Fibroblast of gingiva (primary cell): ENCODE data around the gene PKN3.
"Not testable (repeated sequence)": the region's sequence is repeated elsewhere in the genome, so short reads cannot be mapped to it uniquely, and the experiment has no call there.

Source experiments
- DNase-seq: peaks from one replicate; pipeline ENCODE4 v3.0.0-alpha.2; 2011; ENCODE audit warnings: low read depth

Gene PKN3

DNA sequence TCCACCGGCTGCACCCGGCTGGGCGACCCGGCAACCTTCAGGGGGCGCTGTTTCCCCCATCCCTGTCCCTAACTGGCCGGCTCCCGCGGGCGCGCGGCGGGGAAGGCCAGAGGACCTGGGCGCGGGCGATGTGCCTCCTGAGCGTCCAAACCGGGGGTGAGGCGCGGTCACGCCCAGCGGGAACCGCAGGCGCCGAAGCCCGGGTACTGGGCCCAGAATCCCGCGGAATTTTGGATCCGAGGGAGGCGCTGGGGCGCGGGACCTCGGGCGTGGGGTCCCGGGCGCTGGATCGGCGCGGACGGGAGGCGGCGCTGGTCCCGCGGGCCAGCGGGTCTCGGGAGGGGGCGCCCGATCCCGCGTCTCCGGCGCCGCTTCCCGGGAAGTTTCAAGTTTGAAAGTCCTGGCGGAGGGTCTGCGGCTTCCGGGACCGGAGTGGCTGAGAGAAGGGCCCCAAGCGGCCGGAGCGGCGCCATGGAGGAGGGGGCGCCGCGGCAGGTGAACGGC is at the start of gene PKN3:
PKN3 (plus strand) TSS at position 59 of the 504 bp plus-strand sequence; CDS start at position 472, 413 bp downstream.
- peak; percentile 68 for DNase-seq

DNA sequence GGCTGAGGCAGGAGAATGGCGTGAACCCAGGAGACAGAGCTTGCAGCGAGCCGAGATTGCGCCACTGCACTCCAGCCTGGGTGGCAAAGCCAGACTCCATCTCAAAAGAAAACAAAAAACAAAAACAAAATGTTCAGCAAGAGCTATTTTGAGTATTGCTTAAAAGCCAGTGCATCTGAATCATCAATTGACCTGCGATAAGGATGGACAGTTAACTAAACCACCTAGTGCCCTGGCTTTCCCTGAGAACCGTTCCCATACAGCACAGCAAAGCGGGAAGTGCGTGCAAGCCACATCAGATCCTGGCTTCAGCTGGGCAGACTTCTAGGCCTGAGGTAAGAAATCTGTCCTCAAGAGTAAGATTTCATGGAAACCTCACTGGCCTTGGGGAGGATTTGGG is 48.4 kb upstream of the PKN3 start:
- DNase-seq: no peak

DNA sequence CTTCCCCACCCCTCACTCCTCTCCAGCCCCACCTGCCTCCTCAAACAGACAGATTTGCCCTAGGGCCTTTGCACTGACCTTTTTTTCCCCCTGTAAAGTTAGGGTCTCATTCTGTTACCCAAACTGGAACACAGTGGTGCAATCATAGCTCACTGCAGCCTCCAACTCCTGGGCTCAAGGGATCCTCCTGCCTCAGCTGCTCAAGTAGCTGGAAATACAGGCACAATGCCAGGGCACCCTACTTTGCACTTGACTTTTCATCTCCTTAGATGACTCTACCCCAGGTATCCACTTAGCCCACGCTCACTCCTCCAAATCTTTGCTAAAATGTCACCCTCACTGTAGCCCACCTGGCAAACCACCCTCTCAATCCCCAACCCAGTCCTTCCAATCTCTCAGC is 47.8 kb upstream of the PKN3 start:
- no peak for DNase-seq

DNA sequence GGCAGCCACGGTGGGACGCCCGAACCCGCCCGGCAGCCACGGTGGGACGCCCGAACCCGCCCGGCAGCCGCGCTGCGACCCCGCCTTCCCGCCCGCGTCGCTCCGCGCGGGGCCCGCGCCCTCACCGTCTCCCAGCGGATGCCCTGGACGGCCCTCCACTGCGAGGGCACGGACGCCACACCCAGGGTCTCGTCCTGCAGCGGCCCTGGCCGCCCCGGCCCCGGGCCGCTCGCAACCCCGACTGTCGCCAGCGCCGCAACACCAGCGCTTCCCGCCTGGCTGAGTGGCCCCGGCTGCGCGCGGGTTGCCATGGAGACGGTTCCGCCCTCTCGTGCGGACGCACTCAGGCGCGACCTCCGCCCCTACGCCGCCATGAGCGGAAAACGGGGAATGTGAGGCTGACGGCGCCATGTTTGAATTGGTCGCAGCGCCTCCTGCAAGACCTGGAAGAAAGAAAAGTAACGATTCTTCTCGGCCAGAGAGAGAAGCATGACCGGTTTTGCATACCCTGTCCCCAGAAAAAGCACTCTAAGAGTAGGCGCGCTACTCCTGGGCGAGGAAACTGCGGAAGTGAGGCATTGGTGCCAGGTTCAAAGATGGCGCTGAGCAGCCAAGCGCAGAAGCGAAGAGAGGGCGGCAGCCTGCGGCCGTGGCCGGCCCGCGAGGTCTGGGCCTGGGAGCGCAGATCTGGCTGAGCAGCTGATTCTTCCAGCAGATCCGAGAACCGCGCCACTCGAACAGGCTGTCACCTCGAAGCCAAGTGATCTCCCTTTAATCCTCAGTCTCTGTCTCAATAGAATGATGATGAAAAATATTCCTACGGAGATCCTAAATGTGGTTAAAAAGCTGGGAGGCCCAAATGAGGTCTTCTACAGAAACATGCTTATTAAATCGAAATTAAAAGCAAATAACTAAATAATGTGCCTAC is 45.6 kb upstream of the PKN3 start, which contains the start of gene DYNC2I2:
DYNC2I2 (minus strand) TSS at position 432 of the 928 bp plus-strand sequence; CDS start at position 311, 121 bp downstream.
- DNase-seq: peak; percentile 92

DNA sequence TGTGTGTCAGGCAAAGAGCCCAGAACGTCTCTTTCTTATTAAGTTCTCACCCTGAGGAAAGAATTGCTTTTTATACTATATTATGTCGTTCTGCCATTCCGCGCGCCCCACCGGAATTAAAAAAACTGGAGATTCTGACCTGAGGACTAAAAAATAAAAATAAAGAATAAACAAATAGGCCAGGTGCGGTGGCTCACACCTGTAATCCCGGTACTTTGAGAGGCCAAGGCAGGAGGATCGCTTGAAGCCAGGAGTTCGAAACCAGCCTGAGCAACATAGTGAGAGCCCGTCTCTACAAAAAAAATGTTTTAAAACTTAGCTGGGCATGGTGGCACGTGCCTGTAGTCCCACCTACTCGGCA is 45.0 kb upstream of the PKN3 start:
- no peak for DNase-seq

DNA sequence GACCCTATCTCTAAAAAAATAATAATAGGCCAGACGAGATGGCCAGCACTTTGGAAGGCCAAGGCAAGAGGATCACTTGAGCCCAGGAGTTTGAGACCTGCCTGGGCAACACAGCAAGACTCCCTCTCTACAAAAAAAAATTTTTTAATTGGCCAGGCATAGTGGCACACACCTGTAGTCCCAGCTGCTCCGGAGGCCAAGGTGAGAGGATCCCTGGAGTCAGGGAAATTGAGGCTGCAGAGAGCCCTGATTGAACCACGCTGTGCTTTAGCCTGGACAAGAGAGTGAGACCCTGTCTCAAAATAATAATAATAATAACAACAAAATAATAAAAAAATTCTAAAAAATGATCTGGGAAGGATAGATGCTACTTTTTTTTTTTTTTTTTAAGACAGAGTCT is 44.5 kb upstream of the PKN3 start:
- no peak for DNase-seq

DNA sequence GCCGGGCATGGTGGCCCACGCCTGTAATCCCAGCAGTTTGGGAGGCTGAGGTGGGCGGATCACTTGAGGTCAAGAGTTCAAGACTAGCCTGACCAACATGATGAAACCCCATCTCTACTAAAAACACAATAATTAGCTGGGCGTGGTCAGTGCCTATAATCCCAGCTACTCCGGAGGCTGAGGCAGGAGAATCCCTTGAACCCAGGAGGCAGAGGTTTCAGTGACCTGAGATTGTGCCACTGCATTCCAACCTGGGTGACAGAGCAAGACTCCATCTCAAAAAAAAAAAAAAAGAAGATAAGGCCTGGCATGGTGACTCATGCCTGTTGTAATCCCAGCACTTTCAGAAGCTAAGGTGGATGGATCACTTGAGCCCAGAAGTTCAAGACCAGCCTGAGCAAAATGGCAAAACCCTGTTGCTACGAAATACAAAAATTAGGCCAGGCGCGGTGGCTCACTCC is 35.8 kb upstream of the PKN3 start:
- DNase-seq: not testable (repeated sequence)

DNA sequence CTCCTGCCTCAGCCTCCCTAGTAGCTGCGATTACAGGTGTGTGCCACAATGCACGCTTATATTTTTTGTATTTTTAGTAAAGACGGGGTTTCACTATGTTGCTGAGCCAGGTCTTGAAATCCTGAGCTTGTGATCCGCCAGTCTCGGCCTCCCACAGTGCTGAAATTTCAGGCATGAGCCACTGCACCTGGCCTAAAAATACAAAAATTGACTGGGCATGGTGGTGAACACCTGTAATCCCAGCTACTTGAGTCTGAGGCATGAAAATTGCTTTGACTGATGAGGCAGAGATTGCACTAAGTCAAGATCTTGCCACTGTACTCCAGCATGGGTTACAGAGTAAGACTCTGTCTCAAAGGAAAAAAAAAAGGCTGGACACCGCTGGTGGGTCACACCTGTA is 32.5 kb upstream of the PKN3 start:
- DNase-seq: no peak

DNA sequence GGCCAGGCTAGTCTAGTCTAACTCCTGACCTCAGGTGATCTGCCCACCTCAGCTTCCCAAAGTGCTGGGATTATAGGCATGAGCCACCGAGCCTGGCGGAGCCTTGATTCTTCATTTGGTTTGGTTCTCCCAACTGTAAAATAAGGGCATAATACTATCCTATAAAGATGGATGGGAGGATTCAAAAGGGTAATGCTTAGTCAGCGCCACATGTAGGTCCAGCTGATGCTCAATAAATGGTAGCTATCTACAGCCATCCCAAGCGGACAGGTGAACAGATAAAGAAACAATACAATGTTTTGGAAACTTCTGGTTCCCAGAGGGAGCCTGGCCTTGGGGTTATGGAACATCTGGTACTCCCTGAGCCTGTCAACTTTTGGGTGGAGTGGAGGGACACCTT is 26.9 kb upstream of the PKN3 start:
- no peak for DNase-seq

DNA sequence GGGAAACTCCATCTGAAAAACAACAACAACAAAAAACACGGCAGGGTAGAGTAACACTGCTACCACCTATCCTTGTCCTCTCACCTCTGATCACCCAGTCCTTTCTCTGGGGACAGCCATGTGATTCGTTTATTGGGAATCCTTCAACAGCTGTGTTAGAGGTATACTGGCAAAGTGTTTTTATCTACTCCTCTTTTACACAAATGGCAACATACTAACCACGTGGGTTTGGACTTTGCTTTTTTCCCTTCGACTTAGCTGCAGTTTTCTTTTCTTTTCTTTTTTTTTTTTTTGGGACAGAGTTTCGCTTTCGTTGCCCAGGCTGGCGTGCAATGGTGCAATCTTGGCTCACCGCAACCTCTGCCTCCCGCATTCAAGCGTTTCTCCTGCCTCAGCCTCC is 24.5 kb upstream of the PKN3 start:
- DNase-seq: no peak

DNA sequence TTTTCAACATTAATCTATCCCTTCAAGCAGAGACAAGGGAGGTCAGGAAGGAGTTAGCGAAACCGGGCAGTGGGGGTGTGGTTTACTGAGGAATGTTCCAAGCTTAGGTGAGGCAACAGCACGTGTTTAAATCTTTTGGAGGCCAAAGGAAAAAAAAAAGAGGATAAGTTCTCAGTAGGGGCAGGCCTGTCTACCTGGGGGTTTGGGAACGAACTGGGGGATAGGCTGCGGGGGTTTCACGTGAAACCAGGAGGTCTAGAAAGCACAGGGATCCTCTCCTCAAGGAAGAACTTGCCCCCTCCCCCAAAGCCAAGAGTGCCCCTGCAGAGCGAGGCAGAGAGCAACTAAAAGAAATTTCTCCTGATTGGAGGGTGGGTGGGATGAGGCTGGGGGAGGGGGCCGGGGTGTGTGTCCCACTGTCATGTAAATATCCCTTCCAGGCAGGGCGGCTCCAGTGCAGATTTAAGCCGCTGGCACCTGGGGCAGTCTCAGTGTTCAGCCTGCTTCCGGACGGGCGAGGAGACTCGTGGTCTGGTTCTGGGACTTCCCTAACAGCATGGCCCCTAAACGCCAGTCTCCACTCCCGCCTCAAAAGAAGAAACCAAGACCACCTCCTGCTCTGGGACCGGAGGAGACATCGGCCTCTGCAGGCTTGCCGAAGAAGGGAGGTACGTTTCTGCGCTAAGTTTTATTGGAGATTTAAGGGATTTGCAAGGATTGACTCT is 18.8 kb upstream of the PKN3 start:
- peak; percentile 76 for DNase-seq

DNA sequence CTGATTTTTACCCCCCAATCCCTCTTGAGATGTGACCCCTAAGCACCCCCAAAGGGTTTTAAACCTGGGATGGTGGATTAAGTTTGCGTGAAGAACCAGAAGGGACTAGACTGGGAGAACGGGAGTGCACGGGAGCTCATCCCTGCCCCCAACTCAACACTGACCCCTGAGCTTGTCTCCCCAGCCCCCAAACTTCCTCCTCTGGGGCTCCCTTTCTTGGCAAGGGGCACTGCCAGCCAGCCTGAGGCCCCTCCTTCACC is 18.3 kb upstream of the PKN3 start:
- DNase-seq: no peak

DNA sequence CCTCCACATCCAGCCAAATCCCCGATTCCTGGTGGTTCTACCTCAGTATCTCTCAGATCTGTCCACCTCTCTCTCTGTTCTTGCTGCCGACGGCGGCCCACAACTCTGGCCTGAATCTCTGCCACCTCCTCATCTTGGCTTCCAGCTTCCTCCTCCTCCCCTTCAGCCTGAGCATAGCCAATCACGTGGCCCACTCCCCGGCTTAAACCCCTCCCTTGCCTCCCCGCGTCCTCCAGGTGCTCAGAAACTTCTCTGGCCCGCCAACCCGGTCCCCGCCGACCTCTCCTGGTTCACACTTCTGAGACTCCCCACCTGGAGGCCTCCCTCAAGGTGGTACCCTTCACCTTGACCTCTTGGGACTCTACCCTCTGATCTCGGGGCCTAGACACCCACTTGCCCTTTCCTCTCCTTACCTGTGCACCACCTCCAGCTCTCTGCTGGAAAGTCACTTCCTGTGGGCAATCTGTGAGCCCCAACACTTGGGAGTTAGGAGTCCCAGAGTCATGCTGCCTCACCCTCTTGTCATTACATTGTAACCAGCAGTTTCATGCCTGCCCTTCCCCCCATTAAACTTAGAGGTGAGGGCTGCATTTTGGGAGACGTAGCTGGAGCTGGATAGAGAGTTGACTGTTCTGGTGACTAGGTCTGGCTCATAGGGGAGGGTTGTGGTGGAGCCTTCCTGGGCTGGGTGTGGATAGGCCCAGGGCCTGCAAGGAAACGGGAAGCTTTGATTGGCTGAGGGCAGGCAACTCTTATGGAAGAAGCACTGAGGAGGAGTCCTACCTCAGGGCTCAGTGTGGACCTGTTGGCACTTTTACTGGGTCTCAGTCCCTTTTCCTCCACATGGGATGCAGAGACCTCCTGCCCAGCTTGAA is 17.7 kb upstream of the PKN3 start:
- DNase-seq: peak; percentile 61

DNA sequence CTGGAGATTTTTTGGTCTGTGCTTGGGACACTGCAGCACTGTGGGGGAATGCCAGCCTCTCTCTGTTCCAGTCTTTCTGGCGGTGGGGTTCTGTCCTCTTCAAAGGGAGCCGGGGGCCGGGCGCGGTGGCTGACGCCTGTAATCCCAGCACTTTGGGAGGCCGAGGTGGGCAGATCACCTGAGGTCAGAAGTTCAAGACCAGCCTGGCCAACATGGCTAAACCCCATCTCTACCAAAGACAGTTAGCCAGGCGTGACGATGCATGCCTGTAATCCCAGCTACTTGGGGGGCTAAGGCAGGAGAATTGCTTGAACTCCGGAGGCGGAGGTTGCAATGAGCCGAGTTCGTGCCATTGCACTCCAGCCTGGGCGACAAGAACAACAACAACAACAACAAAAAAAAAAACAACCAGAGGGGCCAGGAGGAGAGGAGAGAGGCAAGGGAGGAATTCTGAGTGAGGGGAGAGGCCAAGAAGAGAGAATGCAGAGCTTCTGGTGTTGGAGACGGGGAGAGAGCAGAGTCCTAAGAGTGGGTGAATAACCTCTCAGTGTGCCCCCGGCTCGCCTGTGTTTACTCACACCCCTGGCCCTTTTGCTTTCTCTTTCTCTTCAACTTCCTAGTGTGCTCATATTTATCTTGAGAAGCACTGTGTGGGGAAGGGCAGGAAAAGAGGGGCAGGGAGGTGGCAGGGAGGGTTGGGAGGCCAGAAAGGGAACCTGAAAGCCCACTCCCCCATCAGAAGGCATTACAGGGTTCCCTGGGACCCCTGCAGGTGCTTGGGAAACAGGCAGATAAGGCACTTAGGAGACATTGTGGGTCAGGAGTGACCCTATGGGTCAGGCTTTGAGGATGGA is 16.4 kb upstream of the PKN3 start:
- DNase-seq: no peak

DNA sequence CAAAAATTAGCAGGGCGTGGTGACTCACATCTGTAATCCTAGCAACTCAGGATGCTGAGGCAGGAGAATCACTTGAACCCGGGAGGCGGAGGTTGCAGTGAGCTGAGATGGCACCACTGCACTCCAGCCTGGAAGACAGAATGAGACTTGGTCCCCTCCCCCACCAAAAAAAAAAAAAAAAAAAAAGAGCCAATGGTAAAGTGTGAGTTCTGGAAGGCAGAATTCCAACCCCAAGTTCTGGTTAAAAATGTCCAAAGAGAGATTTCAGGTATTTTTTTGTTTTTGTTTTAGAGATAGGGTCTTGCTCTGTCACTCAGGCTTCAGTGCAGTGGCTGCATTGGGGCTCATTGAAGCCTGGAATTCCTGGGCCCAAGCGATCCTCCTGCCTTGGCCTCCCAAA is 14.8 kb upstream of the PKN3 start:
- DNase-seq: no peak

DNA sequence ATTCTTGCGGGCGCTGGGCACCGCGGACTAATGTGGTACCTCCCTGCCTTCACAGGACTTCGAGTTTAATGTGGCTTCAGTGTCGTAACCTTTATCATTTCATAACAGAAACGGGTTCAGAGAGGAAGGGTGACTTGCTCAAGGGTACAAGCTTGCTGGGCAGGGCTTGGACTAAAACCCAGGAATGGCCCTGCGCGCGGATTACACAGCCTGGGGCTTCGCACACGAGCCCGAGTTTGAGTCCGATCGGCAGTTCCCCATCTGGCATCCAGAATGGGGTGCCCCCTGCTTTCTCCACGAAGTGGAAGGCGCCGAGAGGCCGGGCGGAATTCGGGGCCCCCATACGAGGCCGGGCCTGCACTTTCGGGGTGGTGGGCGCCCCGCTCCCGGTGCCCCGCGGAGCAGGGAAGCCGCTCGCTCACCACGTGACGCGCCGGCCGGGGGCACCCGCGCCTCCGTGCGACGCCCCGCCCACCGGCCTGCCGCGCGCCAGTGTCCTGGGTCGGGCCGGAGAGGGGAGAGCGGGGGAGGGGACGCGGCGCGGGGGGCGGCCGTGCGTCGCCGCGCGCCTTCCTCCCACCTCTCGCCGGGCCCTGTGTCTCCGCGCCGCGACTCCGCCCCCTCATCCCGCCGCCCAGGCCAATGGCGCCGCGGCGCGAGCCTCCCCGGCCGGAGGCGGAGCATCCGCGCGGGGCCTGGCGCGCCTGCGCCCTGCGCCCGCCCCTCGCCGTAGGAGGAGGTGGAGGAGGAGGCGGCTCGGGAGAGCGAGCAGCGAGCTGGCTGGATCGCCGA is 13.6 kb upstream of the PKN3 start, which contains the start of gene SET:
SET (plus strand) TSS at position 722 of the 792 bp plus-strand sequence. CDS start 361 bp downstream, outside the sequence.
- peak; percentile 92 for DNase-seq

DNA sequence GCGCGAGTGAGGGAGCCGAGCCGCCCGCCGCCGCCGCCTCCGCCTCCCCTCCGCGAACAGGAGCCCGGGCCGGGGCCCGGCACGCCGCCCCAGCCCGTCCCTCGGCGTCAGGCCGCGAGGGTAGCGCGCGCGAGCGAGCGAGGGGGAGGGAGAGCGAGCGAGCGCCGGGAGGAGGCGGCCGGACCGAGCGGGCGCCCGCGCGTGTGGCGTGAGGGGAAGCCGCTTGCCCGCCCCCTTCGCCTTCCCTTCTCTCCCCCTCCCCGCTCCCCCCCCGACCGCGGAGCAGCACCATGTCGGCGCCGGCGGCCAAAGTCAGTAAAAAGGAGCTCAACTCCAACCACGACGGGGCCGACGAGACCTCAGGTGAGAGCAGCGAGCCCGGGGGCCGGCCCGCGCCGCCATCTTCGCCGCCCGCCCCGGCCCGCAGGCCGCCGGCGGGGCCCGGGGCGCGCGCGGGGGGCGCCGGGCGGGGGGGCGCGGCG is 13.0 kb upstream of the PKN3 start:
- DNase-seq: no peak

DNA sequence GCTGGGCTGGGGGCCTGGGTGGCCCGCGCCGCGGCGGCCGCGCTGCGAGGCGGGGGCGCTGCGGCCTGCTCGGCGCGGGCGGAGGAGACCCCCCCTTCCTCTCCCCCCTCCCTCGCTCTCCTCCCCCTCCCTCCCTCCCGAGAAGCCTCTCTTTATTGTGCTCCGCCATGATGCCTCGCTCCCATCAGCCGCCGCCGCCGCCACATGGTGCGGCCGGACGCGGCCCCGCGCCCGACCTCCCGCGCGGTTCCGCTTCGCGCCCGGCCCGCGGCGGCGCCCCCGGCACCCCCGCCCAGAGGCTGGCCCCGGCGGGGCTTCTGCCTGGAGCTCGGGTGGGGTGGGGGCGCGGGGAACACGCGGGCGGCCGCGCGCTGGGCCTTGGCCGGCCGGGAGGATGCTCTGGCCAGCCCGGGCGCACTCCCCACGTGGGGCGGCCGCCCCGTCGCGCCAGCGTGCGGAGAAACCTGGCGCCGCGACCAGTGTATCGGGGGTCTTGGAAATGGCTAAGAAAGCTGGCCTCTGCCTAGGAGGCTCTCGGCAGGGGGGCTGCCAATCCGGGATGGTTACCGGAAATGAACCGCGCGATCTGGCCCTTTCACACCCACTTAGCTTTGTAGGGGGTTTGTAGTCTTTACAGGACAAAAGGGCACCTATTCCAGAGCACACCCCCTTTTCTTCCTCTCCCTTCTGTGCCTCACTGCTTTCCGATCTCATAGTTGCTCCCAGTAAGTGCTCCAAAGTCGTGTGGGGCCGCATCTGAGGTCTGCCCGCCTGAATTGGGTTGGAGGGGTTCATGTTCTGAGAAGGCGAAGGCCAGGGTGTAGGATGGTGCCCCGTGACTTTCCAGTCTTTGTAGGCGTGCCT is 12.3 kb upstream of the PKN3 start:
- peak; percentile 52 for DNase-seq

DNA sequence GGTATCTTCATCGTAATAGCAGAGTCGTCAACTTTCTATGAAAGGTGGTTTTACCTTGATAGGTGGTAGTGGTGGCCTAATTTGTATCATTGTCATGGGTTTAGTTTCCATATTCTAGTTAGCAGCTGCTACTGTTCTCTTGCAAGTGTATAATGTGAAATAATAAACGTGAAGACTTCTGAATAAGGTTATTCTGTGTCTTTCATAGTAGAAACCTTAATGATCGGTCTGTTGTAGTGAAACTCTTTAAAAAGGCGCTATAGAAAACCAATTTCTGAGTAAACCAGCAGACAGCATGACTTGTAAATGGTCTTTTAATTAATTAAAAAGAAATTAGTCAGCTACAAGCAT is 11.6 kb upstream of the PKN3 start:
- no peak for DNase-seq
